K562 (cell line): ENCODE measurements around the gene APEX1. TPM values are rescaled to one million over a fixed set of nuclear protein-coding genes. Genes with fewer than 3 reads are reported as not detected.

Source experiments
- ATAC-seq: fragments of 200-7000 bp; cut with Tn5 transposase; 3 replicates; pipeline ENCODE4 v1.9.1; 2020; ENCODE audit warnings: moderate library complexity
- BruUV-seq: library from RNA; stranded (reverse); fragments of 400-500 nt; replicated peaks from 2 replicates; lab custom pipeline; 2021; lab: Mats Ljungman, UMichigan
- CTCF ChIA-PET: fragments of 300-600 bp; formaldehyde crosslinking; extraction: SDS; loops from one replicate; lab custom pipeline; 2021; ENCODE audit warnings: low intra/inter-chr PET ratio; lab: Yijun Ruan, JAX
- POLR2A ChIA-PET: fragments of 300-600, 350-650 bp; sonication (Branson Sonifier 250); formaldehyde crosslinking; extraction: SDS; loops from one replicate; lab custom pipeline; 2021; ENCODE audit warnings: antibody characterized with exemption, inconsistent platforms; lab: Yijun Ruan, JAX
- DNase-seq, 4 experiments: peaks; one replicate each; pipeline versions ENCODE4 v3.0.0 to v3.0.0-alpha.2; 2011 to 2018; ENCODE audit warnings: low spot score in 3 of 4, mixed read lengths in 3 of 4; ENCODE audit errors: extremely low read depth in 1 of 4
- FAIRE-seq: peaks from 2 replicates; lab custom pipeline; 2011; peaks lifted over from hg19 to GRCh38; lab: Jason Lieb, UNC
- H2AFZ ChIP-seq: 2 replicates; pipeline ENCODE4 v1.6.0; 2011; ENCODE audit warnings: low read depth, low read length, control low read depth, inconsistent platforms
- H3K27ac ChIP-seq: fragments of 200-600 bp; 3 replicates; pipeline ENCODE4 v1.8.0; 2011; ENCODE audit warnings: low read depth, mild to moderate bottlenecking, control low read depth, inconsistent platforms, low read length, moderate library complexity, mixed read lengths; ENCODE audit errors: extremely low read depth
- H3K27me3 ChIP-seq, 2 experiments: fragments of 300-600 bp in 1 of 2; 2 replicates in 1 of 2; 3 replicates in 1 of 2; pipeline versions ENCODE4 v1.6.0 to v1.8.0; 2011; ENCODE audit warnings: inconsistent platforms in 2 of 2, low read length in 2 of 2, mild to moderate bottlenecking in 1 of 2, mixed read lengths in 1 of 2, moderate library complexity in 1 of 2; ENCODE audit not compliant: control insufficient read depth in 2 of 2, insufficient read depth in 2 of 2
- H3K36me3 ChIP-seq: fragments of 300-600 bp; 3 replicates; pipeline ENCODE4 v1.8.0; 2011; ENCODE audit warnings: mild to moderate bottlenecking, low read length, inconsistent platforms; ENCODE audit not compliant: control insufficient read depth, insufficient read depth
- H3K4me1 ChIP-seq, 2 experiments: fragments of 200-600 bp in 1 of 2; replicated peaks in 1 of 2; 2 replicates in 1 of 2; 3 replicates in 1 of 2; pipeline versions ENCODE4 v1.5.1 to v1.8.0; 2011; ENCODE audit warnings: inconsistent platforms in 2 of 2, low read length in 2 of 2, mild to moderate bottlenecking in 1 of 2, mixed read lengths in 1 of 2, moderate library complexity in 1 of 2; ENCODE audit not compliant: control insufficient read depth in 2 of 2, insufficient read depth in 2 of 2
- H3K4me2 ChIP-seq: 2 replicates; pipeline ENCODE4 v1.6.1; 2011; ENCODE audit warnings: low read length, control low read depth, inconsistent platforms, mixed read lengths; ENCODE audit not compliant: insufficient read depth
- H3K4me3 ChIP-seq: fragments of 200-600 bp; sonication (generic), shearing (Covaris generic); 2 replicates; pipeline ENCODE4 v1.5.1; 2016; ENCODE audit warnings: control low read depth, inconsistent platforms
- H3K79me2 ChIP-seq: fragments of 200-600 bp; 3 replicates; pipeline ENCODE4 v1.8.0; 2011; ENCODE audit warnings: low read length, inconsistent platforms; ENCODE audit not compliant: control insufficient read depth, insufficient read depth
- H3K9ac ChIP-seq, 2 experiments: 2 replicates each; pipeline versions ENCODE4 v1.6.0 to v1.6.1; 2011; ENCODE audit warnings: low read depth in 2 of 2, low read length in 2 of 2, control low read depth in 1 of 2, inconsistent platforms in 1 of 2, mild to moderate bottlenecking in 1 of 2, mixed read lengths in 1 of 2; ENCODE audit not compliant: insufficient read depth in 1 of 2
- H3K9me1 ChIP-seq: one replicate; pipeline ENCODE4 v1.6.0; 2011; ENCODE audit warnings: inconsistent platforms, mild to moderate bottlenecking, low read length, moderate library complexity; ENCODE audit not compliant: control insufficient read depth, insufficient read depth
- H3K9me3 ChIP-seq: replicated peaks from 2 replicates; pipeline ENCODE4 v1.5.1; 2011; ENCODE audit warnings: low read depth, low read length, inconsistent platforms; ENCODE audit not compliant: control insufficient read depth, insufficient read depth
- H4K20me1 ChIP-seq: replicated peaks from 2 replicates; pipeline ENCODE4 v1.6.1; 2011; ENCODE audit warnings: low read length, inconsistent platforms, mixed read lengths; ENCODE audit not compliant: control insufficient read depth, insufficient read depth
- AFF4 ChIP-seq: sonication (generic); formaldehyde crosslinking; IDR thresholded peaks from 2 replicates; pipeline ENCODE4 v1.8.0; 2023; ENCODE audit warnings: mild to moderate bottlenecking, missing genetic modification reagents
- ARHGAP35 ChIP-seq: fragments of 450-650 bp; IDR thresholded peaks from 2 replicates; pipeline ENCODE4 v1.6.1; 2018; ENCODE audit not compliant: partially characterized antibody
- ATF2 ChIP-seq: sonication (generic); formaldehyde crosslinking; IDR thresholded peaks from 2 replicates; pipeline ENCODE4 v1.8.1; 2022; ENCODE audit warnings: missing genetic modification reagents
- CSDE1 ChIP-seq, 2 experiments: fragments of 450-650 bp; IDR thresholded peaks; 2 replicates each; pipeline ENCODE4 v1.6.1; 2016; ENCODE audit warnings: mild to moderate bottlenecking in 1 of 2
- E2F5 ChIP-seq: sonication (generic); formaldehyde crosslinking; IDR thresholded peaks from 2 replicates; pipeline ENCODE4 v1.8.0; 2022; ENCODE audit warnings: mild to moderate bottlenecking, missing genetic modification reagents
- EP300 ChIP-seq: IDR thresholded peaks from 2 replicates; pipeline ENCODE4 v1.6.1; 2012; ENCODE audit warnings: low read length, improper control_type of control experiment
- ETV1 ChIP-seq: fragments of 450-650 bp; conservative IDR thresholded peaks from 2 replicates; pipeline ENCODE4 v1.6.1; 2016; ENCODE audit warnings: missing genetic modification characterization, control low read depth, low read depth, missing compliant biosample characterization
- EWSR1 ChIP-seq: fragments of 450-650 bp; IDR thresholded peaks from 2 replicates; pipeline ENCODE4 v1.6.1; 2018; ENCODE audit warnings: borderline replicate concordance, mild to moderate bottlenecking, low read depth, moderate library complexity; ENCODE audit not compliant: partially characterized antibody
- JUNB ChIP-seq: fragments of 450-650 bp; formaldehyde crosslinking; conservative IDR thresholded peaks from 2 replicates; pipeline ENCODE4 v1.4.0; 2020; ENCODE audit warnings: mild to moderate bottlenecking
- NR3C1 ChIP-seq: sonication (generic); formaldehyde crosslinking; IDR thresholded peaks from 2 replicates; pipeline ENCODE4 v1.8.1; 2022; ENCODE audit warnings: missing genetic modification reagents
- NRF1 ChIP-seq, 2 experiments: fragments of 450-650 bp; IDR thresholded peaks in 1 of 2; conservative IDR thresholded peaks in 1 of 2; 2 replicates each; pipeline ENCODE4 v1.6.1; 2014; ENCODE audit warnings: mild to moderate bottlenecking in 2 of 2
- PHF8 ChIP-seq: fragments of 200-600 bp; sonication (generic); IDR thresholded peaks from 2 replicates; pipeline ENCODE4 v1.6.1; 2012; ENCODE audit warnings: mixed run types, mild to moderate bottlenecking, inconsistent platforms, low read length, moderate library complexity, borderline replicate concordance
- POLR3A ChIP-seq: IDR thresholded peaks from 2 replicates; pipeline ENCODE4 v1.6.1; 2011; ENCODE audit warnings: borderline replicate concordance, mild to moderate bottlenecking, moderate library complexity; ENCODE audit not compliant: insufficient read length, insufficient read depth; ENCODE audit errors: extremely low read depth
- RFX5 ChIP-seq: IDR thresholded peaks from 2 replicates; pipeline ENCODE4 v1.6.1; 2011; ENCODE audit warnings: low read depth, mild to moderate bottlenecking, improper control_type of control experiment, low read length
- ZBTB2 ChIP-seq: fragments of 450-650 bp; IDR thresholded peaks from 2 replicates; pipeline ENCODE4 v1.6.1; 2016; ENCODE audit warnings: antibody characterized with exemption
- ZNF143 ChIP-seq: sonication (generic); formaldehyde crosslinking; IDR thresholded peaks from 2 replicates; pipeline ENCODE4 v1.9.0; 2022; ENCODE audit warnings: mild to moderate bottlenecking, missing genetic modification reagents
- WGBS: fragments of 100-300 bp; shearing (Covaris generic); methylation state at CpG from one replicate; pipeline ENCODE4 v1.1.6; 2016; ENCODE audit warnings: low coverage, mixed read lengths; ENCODE audit not compliant: insufficient coverage; ENCODE audit errors: missing lambda C conversion rate; 5-methylcytosine and 5-hydroxymethylcytosine counted together
- in situ Hi-C: fragments of 300-500 bp; cut with MboI; formaldehyde crosslinking; loops from 4 replicates; pipeline ENCODE4 v1.15.0; 2018; ENCODE audit warnings: inconsistent platforms, mixed read lengths
- intact Hi-C: fragments of 100-400 bp; cut with micrococcal nuclease; formaldehyde crosslinking; loops from 2 replicates; pipeline ENCODE4 v1.14.2; 2022
- polyA plus RNA-seq, 8 experiments: library from polyadenylated mRNA; depleted of rRNA in 4 of 8; stranded (reverse) in 5 of 8; unstranded in 3 of 8; fragments of >200 nt; fragmentation: Nextera tagmentation in 2 of 8; fragmentation: Illumina TruSeq in 1 of 8; extraction: Ambion mirVana in 2 of 8; extraction: Trizol in 1 of 8; gene quantifications; 2 replicates each; pipeline versions ENCODE4 v1.2.1 to v1.2.3, GENCODE V29; 2011 to 2014; ENCODE audit warnings: inconsistent platforms in 1 of 8, missing spikeins in 1 of 8
- total RNA-seq, 7 experiments: library from RNA; depleted of rRNA in 6 of 7; stranded (reverse); fragments of >200 nt in 6 of 7; fragmentation: Illumina TruSeq in 2 of 7; extraction: Trizol in 2 of 7; gene quantifications; 2 replicates each; pipeline versions ENCODE4 v1.2.1 to v1.2.3, GENCODE V29; 2011 to 2021; ENCODE audit warnings: low replicate concordance in 1 of 7

Gene APEX1
- total and polyA plus RNA-seq, 9 of the 15 experiments (the other 6 are each of a cell fraction or from before 2014, with no cell fraction given), result 50.2 to 274 (median 158) TPM

- no peak overlapping the region for H3K27ac ChIP-seq
- BruUV-seq, result no TSS peak
- intact Hi-C loops, result no loop called here
- no peaks in the 10 kb centered on the region for H3K9me3 ChIP-seq
- H3K4me1 ChIP-seq, result peaks cover 15 to 54% of the 10 kb centered on the region in 2 experiments; a peak in 4 of 5 replicates
- H3K79me2 ChIP-seq, result no peaks in the 10 kb centered on the region
- ChIA-PET CTCF (no interaction called here), POLR2A (interaction anchor here (2.8 kb wide), 1 partner anchor 16 kb away, joined by 7 read pairs; no protein-coding TSS in a partner anchor)
- H3K4me2 ChIP-seq, result no peak overlapping the region
- FAIRE-seq, result no peak
- ATAC-seq, result no peak
- no peak for DNase-seq
- H4K20me1 ChIP-seq, result no peaks in the 10 kb centered on the region
- H3K36me3 ChIP-seq, result no peaks in the 10 kb centered on the region
- no peaks in the 10 kb centered on the region for H3K9me1 ChIP-seq
- in situ Hi-C loops, result no loop called here
- H3K27me3 ChIP-seq, result no peaks in the 10 kb centered on the region
- no peak overlapping the region for H3K9ac ChIP-seq
- WGBS, result 4% methylated on average over 7 of the region's 7 CpGs
- no peak overlapping the region for H3K4me3 ChIP-seq
- H2AFZ ChIP-seq, result no peak overlapping the region
- TF ChIP-seq CSDE1 (IDR thresholded peaks at IDR 0.05) (no peak), PHF8 (no peak), EP300 (no peak), E2F5 (CRISPR knock-in tag) (no peak), AFF4 (CRISPR knock-in tag) (no peak), NRF1 (conservative IDR thresholded peaks at IDR 0.05 in 1 of 2, IDR thresholded peaks at IDR 0.05 in 1 of 2) (no peak), RFX5 (no peak), POLR3A (no peak), ZNF143 (CRISPR knock-in tag) (no peak), ARHGAP35 (no peak), ATF2 (CRISPR knock-in tag) (no peak), NR3C1 (CRISPR knock-in tag) (no peak), JUNB (no peak), EWSR1 (no peak), ETV1 (no peak), ZBTB2 (no peak)
Measured at GRCh38 chr14:20485900-20486299, 30.9 kb downstream of the APEX1 start.
